Mucosa of descending colon (tissue), 3 donors: ENCODE measurements around the gene PHACTR2. TPM values are rescaled to one million over a fixed set of nuclear protein-coding genes. Genes with fewer than 3 reads are reported as not detected.
A peak's percentile ranks its signal among the peaks of the same experiment; 100 is the strongest.

ENCODE experiments used
- ATAC-seq: fragments of 200-7000 bp; cut with Tn5 transposase; one replicate; pipeline ENCODE4 v1.9.1; 2020; ENCODE audit warnings: mild to moderate bottlenecking, moderate library complexity
- DNase-seq, 3 donors: peaks; one replicate each; pipeline ENCODE4 v3.0.0-alpha.2; 2020
- H3K36me3 ChIP-seq: fragments of 200-600 bp; one replicate; pipeline ENCODE4 v1.8.0; 2021; ENCODE audit warnings: low read depth, mild to moderate bottlenecking
- H3K4me1 ChIP-seq: fragments of 200-600 bp; one replicate; pipeline ENCODE4 v1.8.0; 2021; ENCODE audit warnings: low read depth, mild to moderate bottlenecking
- H3K4me3 ChIP-seq: fragments of 200-600 bp; one replicate; pipeline ENCODE4 v1.8.0; 2021; ENCODE audit warnings: mild to moderate bottlenecking
- H3K9me3 ChIP-seq: fragments of 200-600 bp; one replicate; pipeline ENCODE4 v1.8.0; 2021; ENCODE audit warnings: mild to moderate bottlenecking
- intact Hi-C, 2 donors: fragments of 100-400 bp; cut with DNase I in 1 of 2; cut with micrococcal nuclease in 1 of 2; formaldehyde crosslinking; loops; one replicate each; pipeline versions ENCODE4 v1.11.0 to v1.11.1; 2022; cut with DNase I, micrococcal nuclease
- total RNA-seq, 3 donors: library from RNA; stranded (reverse); fragmentation: NEBNext Ultra II Directional in 2 of 3; extraction: Animal tissue kit (Norgen Biotek cat#: 25700) in 2 of 3; gene quantifications; one replicate each; pipeline versions ENCODE4 v1.2.1 to v1.2.4, GENCODE V29; 2021 to 2023
- TF ChIP-seq, protein P1 (sequence below): fragments of 200-600 bp; IDR thresholded peaks from one replicate; pipeline ENCODE4 v1.8.0; 2022; ENCODE audit warnings: antibody characterized with exemption, mild to moderate bottlenecking
- donor health status: DM: no; HTN: no; CAD: no; lungs with moderate emphysema.
- donor health status: DM: no; HTN: no; CAD: no.
- donor health status: DM: no; HTN: yes; CAD: no.

The PHACTR2 gene
- total RNA-seq, 3 donors from 2014 or later, result 49.5 to 70.8 (median 53.4) TPM

DNA sequence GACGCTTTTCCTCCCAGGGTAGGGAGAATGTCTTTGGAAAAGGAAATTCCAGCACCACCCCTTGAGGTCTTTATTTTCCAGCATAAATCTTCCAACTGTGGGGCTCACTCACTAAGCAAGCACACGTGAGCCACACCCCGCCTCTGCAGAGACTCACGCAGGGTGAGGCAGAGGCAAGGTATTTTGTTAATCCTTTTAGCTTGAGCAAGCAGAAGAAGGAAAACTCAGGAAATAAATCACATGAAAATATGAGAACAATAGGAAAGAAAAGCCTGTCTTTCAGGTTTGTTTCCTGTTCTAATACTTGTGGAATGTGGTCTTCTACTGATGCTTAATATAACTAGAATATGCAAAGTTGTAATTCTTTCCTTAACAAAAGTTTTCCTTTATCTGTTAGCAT is 4.1 kb upstream of the PHACTR2 start:
- TF ChIP-seq, protein P1, sequence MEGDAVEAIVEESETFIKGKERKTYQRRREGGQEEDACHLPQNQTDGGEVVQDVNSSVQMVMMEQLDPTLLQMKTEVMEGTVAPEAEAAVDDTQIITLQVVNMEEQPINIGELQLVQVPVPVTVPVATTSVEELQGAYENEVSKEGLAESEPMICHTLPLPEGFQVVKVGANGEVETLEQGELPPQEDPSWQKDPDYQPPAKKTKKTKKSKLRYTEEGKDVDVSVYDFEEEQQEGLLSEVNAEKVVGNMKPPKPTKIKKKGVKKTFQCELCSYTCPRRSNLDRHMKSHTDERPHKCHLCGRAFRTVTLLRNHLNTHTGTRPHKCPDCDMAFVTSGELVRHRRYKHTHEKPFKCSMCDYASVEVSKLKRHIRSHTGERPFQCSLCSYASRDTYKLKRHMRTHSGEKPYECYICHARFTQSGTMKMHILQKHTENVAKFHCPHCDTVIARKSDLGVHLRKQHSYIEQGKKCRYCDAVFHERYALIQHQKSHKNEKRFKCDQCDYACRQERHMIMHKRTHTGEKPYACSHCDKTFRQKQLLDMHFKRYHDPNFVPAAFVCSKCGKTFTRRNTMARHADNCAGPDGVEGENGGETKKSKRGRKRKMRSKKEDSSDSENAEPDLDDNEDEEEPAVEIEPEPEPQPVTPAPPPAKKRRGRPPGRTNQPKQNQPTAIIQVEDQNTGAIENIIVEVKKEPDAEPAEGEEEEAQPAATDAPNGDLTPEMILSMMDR, result no peak
- H3K4me1 ChIP-seq, result peaks cover 7% of the 10 kb centered on the region
- intact Hi-C loops, result no loop called here
- no peak overlapping the region for H3K4me3 ChIP-seq
- no peaks in the 10 kb centered on the region for H3K36me3 ChIP-seq
- ATAC-seq, result peak; percentile 74
- peak; percentile 35 to 60 (median 42) for DNase-seq
- no peaks in the 10 kb centered on the region for H3K9me3 ChIP-seq

DNA sequence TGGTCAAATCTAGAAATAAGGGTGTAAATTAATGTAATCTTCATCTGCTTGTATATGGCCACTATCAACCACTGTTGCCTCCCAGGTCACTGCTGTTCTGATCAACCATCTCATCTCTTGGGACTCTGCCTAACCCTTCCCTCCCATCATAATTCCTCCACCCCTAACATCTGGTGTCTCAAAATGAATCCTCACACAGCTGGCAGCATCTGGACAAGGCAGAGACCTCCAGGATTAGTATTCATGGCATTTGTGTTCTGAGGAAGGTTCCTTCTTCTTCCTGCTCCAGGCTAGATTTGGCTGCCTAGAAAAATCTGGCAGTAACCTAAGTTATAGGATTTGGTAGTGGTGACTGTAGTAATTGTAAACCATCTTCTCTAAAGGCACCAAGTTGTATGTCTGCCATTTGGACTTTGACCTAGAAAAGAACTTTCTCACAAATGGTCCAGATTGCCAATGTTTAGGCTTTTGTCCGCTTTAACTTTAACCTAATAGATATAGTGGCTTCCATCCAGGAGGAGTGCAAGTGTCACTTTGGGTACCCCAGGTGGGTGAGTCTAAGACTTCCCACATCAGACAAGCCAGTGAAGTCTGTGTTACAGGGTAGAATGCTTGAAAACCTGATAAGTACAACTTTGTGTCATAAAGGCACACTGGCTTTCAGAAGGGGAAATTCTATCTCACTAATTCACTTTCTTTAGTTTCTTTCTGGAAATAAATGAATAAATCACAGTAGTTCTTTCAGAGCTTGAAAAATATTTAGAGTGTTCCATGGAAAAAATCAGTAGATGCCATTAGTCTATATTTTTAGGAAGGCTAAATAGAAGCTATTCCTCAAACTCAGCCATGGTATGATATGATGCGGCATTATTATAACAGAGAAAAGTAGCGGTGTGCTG is 3.0 kb upstream of the PHACTR2 start:
- Histone ChIP-seq H3K4me1 (peaks cover 7% of the 10 kb centered on the region), H3K36me3 (no peaks in the 10 kb centered on the region), H3K4me3 (no peak overlapping the region), H3K9me3 (no peaks in the 10 kb centered on the region)
- DNase-seq (peak in 1 of 3 donors; percentile 19), ATAC-seq (no peak)
- TF ChIP-seq, protein P1, result no peak
- intact Hi-C loops, result loop anchor here in 1 of 2 donors (5.0 kb wide), 1 partner anchor 413 kb away; no protein-coding TSS in a partner anchor

DNA sequence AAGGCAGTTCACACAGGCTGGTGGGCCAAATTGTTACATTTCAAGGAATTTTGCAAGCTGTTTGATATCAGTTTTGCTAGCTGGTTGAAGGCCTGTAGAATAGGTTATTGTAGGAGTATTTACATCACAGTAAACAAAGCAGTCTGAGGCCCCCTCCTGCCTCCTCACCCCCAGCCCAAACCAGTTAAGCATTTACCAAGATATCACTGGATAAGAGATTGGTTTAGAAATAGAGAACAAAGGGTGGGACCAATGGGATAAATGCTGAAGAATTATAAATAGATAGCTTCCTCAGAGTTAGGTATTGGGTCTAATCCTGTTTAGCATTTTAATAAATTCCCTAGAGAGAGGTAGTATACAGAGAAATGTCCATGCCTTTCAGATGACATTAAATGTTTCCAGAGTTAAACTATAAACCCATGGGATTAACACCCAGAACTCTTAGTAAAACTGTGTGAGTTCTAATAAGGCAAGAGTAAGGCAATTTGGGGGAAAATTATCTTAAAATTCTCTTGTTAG is 2.3 kb upstream of the PHACTR2 start:
- Histone ChIP-seq H3K9me3 (no peaks in the 10 kb centered on the region), H3K4me3 (no peak overlapping the region), H3K4me1 (peaks cover 7% of the 10 kb centered on the region), H3K36me3 (no peaks in the 10 kb centered on the region)
- no peak for ATAC-seq
- DNase-seq, result no peak
- TF ChIP-seq, protein P1, result no peak
- intact Hi-C loops, result loop anchor here in 1 of 2 donors (5.0 kb wide), 1 partner anchor 412 kb away; no protein-coding TSS in a partner anchor

DNA sequence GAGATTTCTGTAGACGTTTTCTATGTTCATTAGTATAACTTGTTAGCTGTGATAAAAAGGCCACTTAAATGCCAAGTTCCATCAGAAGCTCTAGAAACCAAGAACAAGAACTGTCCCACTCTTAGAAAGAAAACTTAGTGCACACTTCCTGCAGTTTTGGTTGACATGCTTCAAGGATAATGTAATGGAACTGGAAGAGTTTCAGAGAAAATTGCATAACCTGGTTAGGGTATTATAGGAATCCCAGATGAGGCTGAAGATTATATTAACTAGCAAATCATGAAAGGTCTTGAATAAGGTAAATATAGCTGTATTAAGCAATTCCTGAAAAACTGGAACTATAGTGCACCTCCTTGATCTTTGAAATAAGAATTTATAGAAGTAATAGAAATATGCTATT is 1.8 kb upstream of the PHACTR2 start:
- intact Hi-C loops, result loop anchor here in 1 of 2 donors (5.0 kb wide), 1 partner anchor 411 kb away; no protein-coding TSS in a partner anchor
- Histone ChIP-seq H3K9me3 (no peaks in the 10 kb centered on the region), H3K4me3 (no peak overlapping the region), H3K4me1 (peaks cover 7% of the 10 kb centered on the region), H3K36me3 (no peaks in the 10 kb centered on the region)
- TF ChIP-seq, protein P1, result no peak
- ATAC-seq (no peak), DNase-seq (no peak)

DNA sequence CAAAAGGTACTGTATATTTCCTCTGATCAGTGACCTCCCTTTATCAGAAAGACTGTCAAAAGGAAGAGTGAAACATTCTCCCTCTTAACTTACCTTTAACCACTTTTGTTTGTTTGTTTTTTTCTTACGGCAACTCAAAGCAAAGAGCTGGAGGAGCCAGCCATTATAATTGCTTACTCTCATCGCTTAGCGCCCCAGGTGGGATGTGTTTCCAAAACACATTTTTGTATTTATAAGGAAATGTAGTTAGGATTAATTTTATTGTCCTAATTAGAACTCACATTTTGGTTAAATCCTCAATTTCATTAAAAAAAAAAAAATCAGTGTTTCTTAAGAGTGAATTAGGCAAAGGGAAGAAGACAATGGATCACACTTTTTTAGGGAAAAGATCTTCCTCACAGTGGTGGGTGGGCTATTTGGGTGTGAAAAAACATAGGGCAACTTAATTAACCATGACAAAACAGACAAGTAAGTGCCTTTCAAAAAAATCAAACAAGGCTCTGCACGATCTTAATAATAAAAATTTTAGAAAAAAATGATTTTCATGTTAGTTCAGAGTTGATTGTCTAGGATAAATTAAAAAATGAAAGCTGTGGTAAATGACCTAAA is 1.2 kb upstream of the PHACTR2 start:
- TF ChIP-seq, protein P1, result no peak
- ATAC-seq (no peak), DNase-seq (no peak)
- Histone ChIP-seq H3K4me1 (peaks cover 7% of the 10 kb centered on the region), H3K9me3 (no peaks in the 10 kb centered on the region), H3K36me3 (no peaks in the 10 kb centered on the region), H3K4me3 (no peak overlapping the region)
- intact Hi-C loops, result loop anchor here in 1 of 2 donors (5.0 kb wide), 1 partner anchor 411 kb away; no protein-coding TSS in a partner anchor
